BJ (cell line): ENCODE data around the gene ZNF562. TPM values are rescaled to one million over a fixed set of nuclear protein-coding genes. Genes with fewer than 3 reads are reported as not detected.

Source experiments
- CTCF ChIA-PET: fragments of 350-600 bp; formaldehyde crosslinking; extraction: SDS; loops from one replicate; lab custom pipeline; 2021; ENCODE audit warnings: antibody characterized with exemption, inconsistent platforms; lab: Yijun Ruan, JAX
- POLR2A ChIA-PET: fragments of 300-600 bp; sonication (Branson Sonifier 250); formaldehyde crosslinking; extraction: SDS; loops from one replicate; lab custom pipeline; 2021; ENCODE audit warnings: antibody characterized with exemption; lab: Charles Lee
- DNase-seq: peaks from one replicate; pipeline ENCODE4 v3.0.0-alpha.2; 2011; ENCODE audit warnings: low read depth
- H3K27me3 ChIP-seq: 2 replicates; pipeline ENCODE4 v1.6.0; 2011; ENCODE audit warnings: low read length; ENCODE audit not compliant: control insufficient read depth, insufficient read depth
- H3K36me3 ChIP-seq: 2 replicates; pipeline ENCODE4 v1.5.1; 2011; ENCODE audit warnings: low read length; ENCODE audit not compliant: control insufficient read depth, insufficient read depth
- H3K4me3 ChIP-seq: 2 replicates; pipeline ENCODE4 v1.5.1; 2011; ENCODE audit warnings: low read depth, mild to moderate bottlenecking, control low read depth, low read length
- polyA plus RNA-seq: library from polyadenylated mRNA; depleted of rRNA; stranded (reverse); fragments of >200 nt; gene quantifications from 2 replicates; pipeline ENCODE4 v1.2.3, GENCODE V29; 2011
- TF ChIP-seq, protein P1 (sequence below): IDR thresholded peaks from 2 replicates; pipeline ENCODE4 v1.5.1; 2011; ENCODE audit warnings: low read depth, mild to moderate bottlenecking, control low read depth, inconsistent platforms, low read length, moderate library complexity; ENCODE audit not compliant: insufficient read depth

ZNF562 gene
- polyA plus RNA-seq, 1 experiment: 6.3 TPM

- DNase-seq: no peak
- Histone ChIP-seq H3K27me3 (no peaks in the 10 kb centered on the region), H3K4me3 (no peak overlapping the region), H3K36me3 (no peaks in the 10 kb centered on the region; the same call in 1 of the 2 replicates)
- ChIA-PET CTCF (no interaction called here), POLR2A (no interaction called here)
- TF ChIP-seq, protein P1, sequence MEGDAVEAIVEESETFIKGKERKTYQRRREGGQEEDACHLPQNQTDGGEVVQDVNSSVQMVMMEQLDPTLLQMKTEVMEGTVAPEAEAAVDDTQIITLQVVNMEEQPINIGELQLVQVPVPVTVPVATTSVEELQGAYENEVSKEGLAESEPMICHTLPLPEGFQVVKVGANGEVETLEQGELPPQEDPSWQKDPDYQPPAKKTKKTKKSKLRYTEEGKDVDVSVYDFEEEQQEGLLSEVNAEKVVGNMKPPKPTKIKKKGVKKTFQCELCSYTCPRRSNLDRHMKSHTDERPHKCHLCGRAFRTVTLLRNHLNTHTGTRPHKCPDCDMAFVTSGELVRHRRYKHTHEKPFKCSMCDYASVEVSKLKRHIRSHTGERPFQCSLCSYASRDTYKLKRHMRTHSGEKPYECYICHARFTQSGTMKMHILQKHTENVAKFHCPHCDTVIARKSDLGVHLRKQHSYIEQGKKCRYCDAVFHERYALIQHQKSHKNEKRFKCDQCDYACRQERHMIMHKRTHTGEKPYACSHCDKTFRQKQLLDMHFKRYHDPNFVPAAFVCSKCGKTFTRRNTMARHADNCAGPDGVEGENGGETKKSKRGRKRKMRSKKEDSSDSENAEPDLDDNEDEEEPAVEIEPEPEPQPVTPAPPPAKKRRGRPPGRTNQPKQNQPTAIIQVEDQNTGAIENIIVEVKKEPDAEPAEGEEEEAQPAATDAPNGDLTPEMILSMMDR: no peak
These were observed 33.1 kb downstream of the ZNF562 start for GRCh38 chr19:9641810-9642209.

- TF ChIP-seq, protein P1: no peak
- Histone ChIP-seq H3K36me3 (no peaks in the 10 kb centered on the region; the same call in 1 of the 2 replicates), H3K4me3 (no peak overlapping the region), H3K27me3 (no peaks in the 10 kb centered on the region)
- POLR2A ChIA-PET: no interaction called here
- CTCF ChIA-PET: no interaction called here
- no peak for DNase-seq
These were observed 33.9 kb downstream of the ZNF562 start for GRCh38 chr19:9640956-9641355.

GRCh38 chr19:9636018-9636417 lies 38.9 kb downstream of the ZNF562 start:
- H3K27me3 ChIP-seq: no peaks in the 10 kb centered on the region
- CTCF ChIA-PET: no interaction called here
- TF ChIP-seq, protein P1: no peak
- H3K36me3 ChIP-seq: peaks cover 2% of the 10 kb centered on the region
- H3K4me3 ChIP-seq: no peak overlapping the region
- no peak for DNase-seq
- POLR2A ChIA-PET: no interaction called here

GRCh38 chr19:9627856-9628255 lies 47.0 kb downstream of the ZNF562 start:
- ChIA-PET POLR2A (no interaction called here), CTCF (interaction anchor here (1.1 to 2.2 kb wide), 3 partner anchors 161 to 168 kb away, joined by 3 to 7 read pairs (median 5); no protein-coding TSS in a partner anchor)
- H3K36me3 ChIP-seq: no peaks in the 10 kb centered on the region; the same call in 1 of the 2 replicates
- H3K27me3 ChIP-seq: no peaks in the 10 kb centered on the region
- TF ChIP-seq, protein P1: no peak
- H3K4me3 ChIP-seq: no peak overlapping the region
- no peak for DNase-seq

- Histone ChIP-seq H3K36me3 (peaks cover 6% of the 10 kb centered on the region), H3K27me3 (no peaks in the 10 kb centered on the region), H3K4me3 (no peak overlapping the region)
- ChIA-PET CTCF (interaction anchor here (0.8 to 1.5 kb wide), 4 partner anchors 16 to 168 kb away, joined by 3 to 4 read pairs (median 3); no protein-coding TSS in a partner anchor), POLR2A (no interaction called here)
- no peak for DNase-seq
- TF ChIP-seq, protein P1: no peak
These were observed 52.4 kb downstream of the ZNF562 start for GRCh38 chr19:9622531-9622930.
